Ishikawa (cell line): ENCODE results near the gene ZNF480.

ENCODE experiments used
- CEBPB ChIP-seq: IDR thresholded peaks from 2 replicates; pipeline ENCODE4 v1.6.1; 2012
- CREB1 ChIP-seq: IDR thresholded peaks from 2 replicates; pipeline ENCODE4 v1.6.1; 2012; ENCODE audit warnings: low read depth
- EGR1 ChIP-seq: IDR thresholded peaks from 2 replicates; pipeline ENCODE4 v1.6.1; 2012
- EP300 ChIP-seq: IDR thresholded peaks from 2 replicates; pipeline ENCODE4 v1.6.1; 2012; ENCODE audit warnings: borderline replicate concordance
- FOXM1 ChIP-seq: IDR thresholded peaks from 2 replicates; pipeline ENCODE4 v1.6.1; 2012; ENCODE audit warnings: low read depth, borderline replicate concordance
- MAX ChIP-seq: IDR thresholded peaks from 2 replicates; pipeline ENCODE4 v1.6.1; 2012
- NFIC ChIP-seq: IDR thresholded peaks from 2 replicates; pipeline ENCODE4 v1.6.1; 2012
- RAD21 ChIP-seq: IDR thresholded peaks from 2 replicates; pipeline ENCODE4 v1.6.1; 2012; ENCODE audit warnings: low read depth
- TAF1 ChIP-seq: IDR thresholded peaks from 2 replicates; pipeline ENCODE4 v1.6.1; 2012; ENCODE audit warnings: low read depth, mild to moderate bottlenecking
- TCF12 ChIP-seq: IDR thresholded peaks from 2 replicates; pipeline ENCODE4 v1.6.1; 2012; ENCODE audit warnings: low read depth
- TEAD4 ChIP-seq: IDR thresholded peaks from 2 replicates; pipeline ENCODE4 v1.6.1; 2012
- YY1 ChIP-seq: IDR thresholded peaks from 2 replicates; pipeline ENCODE4 v1.6.1; 2012; ENCODE audit warnings: low read depth
- ZBTB7A ChIP-seq: IDR thresholded peaks from 2 replicates; pipeline ENCODE4 v1.6.1; 2012; ENCODE audit warnings: low read depth
- TF ChIP-seq, protein P1 (sequence below): IDR thresholded peaks from 2 replicates; pipeline ENCODE4 v1.6.1; 2012; ENCODE audit warnings: low read depth, mild to moderate bottlenecking
- TF ChIP-seq, protein P2 (sequence below): IDR thresholded peaks from 2 replicates; pipeline ENCODE4 v1.6.1; 2012

The ZNF480 gene

DNA sequence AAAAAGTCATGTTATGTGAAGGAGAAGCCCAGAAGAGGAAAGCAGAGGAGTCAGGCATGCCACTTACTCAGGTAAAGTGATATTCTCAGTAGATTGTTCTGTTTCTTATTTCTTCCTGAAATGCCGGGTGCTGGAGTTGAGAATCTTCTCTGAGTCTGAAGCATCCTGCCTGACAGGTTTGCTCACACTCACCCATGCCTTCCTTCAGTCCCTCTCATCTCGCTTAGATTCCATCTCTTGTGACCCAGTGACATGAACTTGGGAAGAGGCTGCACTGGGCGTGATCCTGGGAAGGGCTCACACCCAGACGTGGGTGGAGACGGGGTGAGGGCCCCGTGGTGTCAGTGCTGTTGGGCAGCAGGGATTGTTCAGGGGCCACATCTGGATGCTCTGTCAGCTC lies 19.5 kb upstream of the ZNF480 start:
- TF ChIP-seq EGR1 (no peak), NFIC (no peak), FOXM1 (no peak), RAD21 (no peak), TAF1 (no peak)

- TF ChIP-seq YY1 (no peak), TEAD4 (no peak), RAD21 (no peak), EGR1 (no peak)
These were observed 10.7 kb upstream of the ZNF480 start for GRCh38 chr19:52286256-52286655.

DNA sequence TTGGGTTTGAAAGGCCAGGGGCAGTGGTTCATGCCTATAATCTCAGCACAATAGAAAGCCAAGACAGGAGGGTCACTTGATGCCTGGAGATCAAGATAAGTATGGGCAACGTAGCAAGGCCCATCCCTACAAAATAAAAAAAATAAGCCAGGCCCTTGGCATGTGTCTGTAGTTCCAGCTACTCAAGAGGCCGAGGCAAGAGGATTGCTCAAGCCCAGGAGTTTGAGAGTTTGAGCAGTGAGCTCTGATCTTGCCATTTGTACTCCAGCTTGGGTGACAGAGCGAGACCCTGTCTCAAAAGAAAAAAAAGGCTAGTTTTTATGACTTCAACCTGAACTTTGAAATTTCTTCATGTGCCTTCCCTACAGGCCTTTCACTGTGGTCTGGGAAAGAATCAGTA lies 5.2 kb upstream of the ZNF480 start:
- no peak for TF ChIP-seq RAD21

DNA sequence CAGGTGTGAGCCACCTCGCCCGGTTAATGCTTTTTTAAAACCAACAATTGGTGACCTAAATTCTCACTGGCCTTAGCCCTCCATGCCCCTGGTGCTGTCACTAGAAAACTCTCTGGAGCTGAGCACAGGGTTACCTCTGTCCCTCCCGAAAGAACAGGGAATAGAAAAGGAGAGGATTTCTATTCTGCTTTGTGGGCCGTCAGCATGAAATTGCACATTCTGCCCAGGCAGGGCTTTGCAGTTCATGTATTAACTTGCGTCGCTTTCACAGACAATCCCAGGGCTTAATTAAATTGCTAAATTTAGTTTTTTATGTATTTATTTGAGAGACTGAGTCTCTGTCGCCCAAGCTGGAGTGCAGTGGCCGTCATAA lies 583 bp upstream of the ZNF480 start:
- no peak for TF ChIP-seq EGR1
- TF ChIP-seq, protein P1, sequence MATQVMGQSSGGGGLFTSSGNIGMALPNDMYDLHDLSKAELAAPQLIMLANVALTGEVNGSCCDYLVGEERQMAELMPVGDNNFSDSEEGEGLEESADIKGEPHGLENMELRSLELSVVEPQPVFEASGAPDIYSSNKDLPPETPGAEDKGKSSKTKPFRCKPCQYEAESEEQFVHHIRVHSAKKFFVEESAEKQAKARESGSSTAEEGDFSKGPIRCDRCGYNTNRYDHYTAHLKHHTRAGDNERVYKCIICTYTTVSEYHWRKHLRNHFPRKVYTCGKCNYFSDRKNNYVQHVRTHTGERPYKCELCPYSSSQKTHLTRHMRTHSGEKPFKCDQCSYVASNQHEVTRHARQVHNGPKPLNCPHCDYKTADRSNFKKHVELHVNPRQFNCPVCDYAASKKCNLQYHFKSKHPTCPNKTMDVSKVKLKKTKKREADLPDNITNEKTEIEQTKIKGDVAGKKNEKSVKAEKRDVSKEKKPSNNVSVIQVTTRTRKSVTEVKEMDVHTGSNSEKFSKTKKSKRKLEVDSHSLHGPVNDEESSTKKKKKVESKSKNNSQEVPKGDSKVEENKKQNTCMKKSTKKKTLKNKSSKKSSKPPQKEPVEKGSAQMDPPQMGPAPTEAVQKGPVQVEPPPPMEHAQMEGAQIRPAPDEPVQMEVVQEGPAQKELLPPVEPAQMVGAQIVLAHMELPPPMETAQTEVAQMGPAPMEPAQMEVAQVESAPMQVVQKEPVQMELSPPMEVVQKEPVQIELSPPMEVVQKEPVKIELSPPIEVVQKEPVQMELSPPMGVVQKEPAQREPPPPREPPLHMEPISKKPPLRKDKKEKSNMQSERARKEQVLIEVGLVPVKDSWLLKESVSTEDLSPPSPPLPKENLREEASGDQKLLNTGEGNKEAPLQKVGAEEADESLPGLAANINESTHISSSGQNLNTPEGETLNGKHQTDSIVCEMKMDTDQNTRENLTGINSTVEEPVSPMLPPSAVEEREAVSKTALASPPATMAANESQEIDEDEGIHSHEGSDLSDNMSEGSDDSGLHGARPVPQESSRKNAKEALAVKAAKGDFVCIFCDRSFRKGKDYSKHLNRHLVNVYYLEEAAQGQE, result no peak
- no peak for TF ChIP-seq CEBPB
- no peak for TF ChIP-seq TEAD4
- no peak for TF ChIP-seq TAF1
- TF ChIP-seq MAX, result no peak
- no peak for TF ChIP-seq TCF12
- no peak for TF ChIP-seq NFIC
- TF ChIP-seq, protein P2, sequence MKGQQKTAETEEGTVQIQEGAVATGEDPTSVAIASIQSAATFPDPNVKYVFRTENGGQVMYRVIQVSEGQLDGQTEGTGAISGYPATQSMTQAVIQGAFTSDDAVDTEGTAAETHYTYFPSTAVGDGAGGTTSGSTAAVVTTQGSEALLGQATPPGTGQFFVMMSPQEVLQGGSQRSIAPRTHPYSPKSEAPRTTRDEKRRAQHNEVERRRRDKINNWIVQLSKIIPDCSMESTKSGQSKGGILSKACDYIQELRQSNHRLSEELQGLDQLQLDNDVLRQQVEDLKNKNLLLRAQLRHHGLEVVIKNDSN, result no peak
- TF ChIP-seq EP300, result no peak
- TF ChIP-seq ZBTB7A, result no peak
- TF ChIP-seq FOXM1, result no peak
- no peak for TF ChIP-seq RAD21
- TF ChIP-seq CREB1, result no peak
- TF ChIP-seq YY1, result no peak

DNA sequence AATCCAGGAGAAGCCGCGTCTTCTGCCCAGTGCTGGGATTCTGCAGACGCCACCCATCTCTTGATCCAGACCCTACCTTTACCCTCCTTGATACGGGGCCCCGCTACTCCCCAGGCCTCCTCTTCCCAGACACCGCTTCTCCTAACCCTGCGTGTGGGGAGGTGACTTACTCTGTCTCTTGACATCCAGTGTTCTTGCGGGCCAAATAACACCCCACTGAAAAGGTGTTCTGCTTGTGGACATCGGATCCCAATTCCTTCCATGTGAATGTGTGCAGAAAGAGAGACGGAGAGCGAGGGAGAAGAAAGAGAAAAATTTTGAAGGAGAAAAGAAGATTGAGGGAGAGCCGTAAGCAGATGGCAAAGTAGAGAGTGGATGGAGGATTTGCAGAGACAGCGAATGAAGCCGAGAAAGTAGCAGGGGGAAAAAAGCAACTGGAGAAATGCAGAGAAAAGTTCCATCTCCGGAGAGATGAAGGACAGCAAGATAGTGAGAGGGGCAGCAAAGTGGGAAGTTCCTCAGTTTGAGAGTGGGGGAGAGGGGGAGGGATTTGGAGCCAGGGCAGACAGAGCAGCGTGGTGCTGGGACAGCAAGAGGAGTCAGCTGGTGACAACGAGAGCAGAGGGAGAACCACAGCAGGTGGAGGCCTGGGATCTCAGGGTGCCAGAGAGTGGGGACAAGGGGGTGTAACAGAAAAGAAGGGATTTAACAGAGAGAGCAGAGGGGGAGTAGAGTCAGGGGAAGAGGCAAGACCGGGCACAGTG lies 814 bp downstream of the ZNF480 start:
- TF ChIP-seq EP300 (no peak), ZBTB7A (no peak), FOXM1 (no peak), TEAD4 (no peak), YY1 (no peak), RAD21 (no peak), EGR1 (no peak), CEBPB (no peak)

GRCh38 chr19:52307275-52307674 lies 10.3 kb downstream of the ZNF480 start:
- no peak for TF ChIP-seq TEAD4
- TF ChIP-seq MAX, result no peak
- TF ChIP-seq EP300, result no peak
- TF ChIP-seq, protein P2, result 0 out of 2 replicates have a peak, but pooled peaks have one; percentile 10
- no peak for TF ChIP-seq YY1

DNA sequence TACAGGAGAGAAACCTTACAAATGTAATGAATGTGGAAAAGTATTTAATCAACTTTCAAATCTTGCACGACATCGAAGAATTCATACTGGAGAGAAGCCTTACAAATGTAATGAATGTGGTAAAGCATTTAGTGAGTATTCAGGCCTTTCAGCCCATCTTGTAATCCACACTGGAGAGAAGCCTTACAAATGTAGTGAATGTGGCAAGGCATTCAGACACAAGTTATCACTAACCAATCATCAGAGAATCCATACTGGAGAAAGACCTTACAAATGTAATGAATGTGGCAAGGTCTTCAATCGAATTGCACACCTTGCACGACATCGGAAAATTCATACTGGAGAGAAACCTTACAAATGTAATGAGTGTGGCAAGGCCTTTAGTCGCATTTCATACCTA lies 25.5 kb downstream of the ZNF480 start:
- TF ChIP-seq, protein P2, result no peak
- TF ChIP-seq TCF12 (no peak), RAD21 (no peak), EP300 (no peak), FOXM1 (no peak), CEBPB (no peak), TEAD4 (no peak)

DNA sequence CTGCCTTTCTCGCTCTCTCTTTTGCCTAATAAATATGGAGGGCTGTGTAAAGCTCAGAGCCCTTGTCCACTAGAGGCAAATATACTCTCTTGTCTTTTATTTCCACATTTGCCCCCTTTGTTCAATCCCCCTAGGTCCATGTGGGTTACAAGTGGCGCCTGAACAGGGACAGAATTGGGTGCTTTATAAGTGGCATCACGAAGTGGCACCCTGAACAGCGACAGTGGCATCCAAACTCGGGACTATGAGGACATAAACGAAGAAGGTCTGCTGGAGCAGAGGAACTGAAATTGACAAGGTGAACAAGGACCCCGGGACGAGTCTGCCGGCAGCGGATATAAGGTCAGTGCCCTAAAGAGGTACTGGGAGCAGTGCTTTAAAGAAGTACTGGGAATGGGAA lies 34.8 kb downstream of the ZNF480 start:
- TF ChIP-seq, protein P1, result no peak
- no peak for TF ChIP-seq MAX
- no peak for TF ChIP-seq ZBTB7A
- no peak for TF ChIP-seq TCF12
